GM19463 (cell line): ENCODE measurements around the gene F10.
"Not testable (repeated sequence)": the region's sequence is repeated elsewhere in the genome, so short reads cannot be mapped to it uniquely, and the experiment has no call there.

Source experiments
- ATAC-seq: cut with Tn5 transposase; IDR thresholded peaks from one replicate; pipeline ENCODE4 v1.9.1; 2021; ENCODE audit warnings: mild to moderate bottlenecking, moderate library complexity; ENCODE audit not compliant: unreplicated experiment

F10 gene

GRCh38 chr13:113122550-113123225 lies at the start of gene F10:
TSS of gene F10 (plus strand) at chr13:113122799. CDS start at chr13:113122856, 57 bp downstream.
- ATAC-seq, result no peak

GRCh38 chr13:113073942-113074341 lies 48.7 kb upstream of the F10 start:
- no peak for ATAC-seq

- no peak for ATAC-seq
Observed at GRCh38 chr13:113074401-113074800, 48.2 kb upstream of the F10 start.

GRCh38 chr13:113074876-113075275 lies 47.7 kb upstream of the F10 start:
- ATAC-seq, result no peak

- no peak for ATAC-seq
Observed at GRCh38 chr13:113075711-113076110, 46.9 kb upstream of the F10 start.

- no peak for ATAC-seq
Observed at GRCh38 chr13:113076681-113077401, 45.8 kb upstream of the F10 start.

- no peak for ATAC-seq
Observed at GRCh38 chr13:113077566-113077952, 45.0 kb upstream of the F10 start.

GRCh38 chr13:113077953-113078901 lies 44.4 kb upstream of the F10 start:
- ATAC-seq, result no peak

- no peak for ATAC-seq
Observed at GRCh38 chr13:113078902-113079780, 43.5 kb upstream of the F10 start.

GRCh38 chr13:113079781-113080080 lies 42.9 kb upstream of the F10 start:
- ATAC-seq, result not testable (repeated sequence)

- no peak for ATAC-seq
Observed at GRCh38 chr13:113080361-113080831, 42.2 kb upstream of the F10 start.

GRCh38 chr13:113080901-113081521 lies 41.6 kb upstream of the F10 start:
- ATAC-seq, result no peak

- ATAC-seq, result no peak
Observed at GRCh38 chr13:113082198-113083021, 40.2 kb upstream of the F10 start.

- ATAC-seq, result no peak
Observed at GRCh38 chr13:113083022-113083373, 39.6 kb upstream of the F10 start.

- ATAC-seq, result no peak
Observed at GRCh38 chr13:113083402-113084061, 39.1 kb upstream of the F10 start.

GRCh38 chr13:113084094-113084942 lies 38.3 kb upstream of the F10 start:
- ATAC-seq, result no peak

- no peak for ATAC-seq
Observed at GRCh38 chr13:113084943-113085540, 37.6 kb upstream of the F10 start.
